Iris pigment epithelial cell (primary cell): ENCODE results near the gene LCORL.
"Not testable (repeated sequence)": the region's sequence is repeated elsewhere in the genome, so short reads cannot be mapped to it uniquely, and the experiment has no call there.

ENCODE experiments used
- DNase-seq: peaks from one replicate; pipeline ENCODE4 v3.0.0-alpha.2; 2011; ENCODE audit warnings: low read depth

The LCORL gene

GRCh38 chr4:18021720-18022571, at the start of gene LCORL:
Gene LCORL (minus strand): TSS chr4:18021755. CDS start chr4:18021751, 4 bp downstream.
- DNase-seq = peak; percentile 98

GRCh38 chr4:18069810-18070209, 48.3 kb upstream of the LCORL start:
- no peak for DNase-seq

GRCh38 chr4:18067031-18067430, 45.5 kb upstream of the LCORL start:
- DNase-seq = no peak

- DNase-seq = no peak
Observed at GRCh38 chr4:18063079-18063478, 41.5 kb upstream of the LCORL start.

DNA sequence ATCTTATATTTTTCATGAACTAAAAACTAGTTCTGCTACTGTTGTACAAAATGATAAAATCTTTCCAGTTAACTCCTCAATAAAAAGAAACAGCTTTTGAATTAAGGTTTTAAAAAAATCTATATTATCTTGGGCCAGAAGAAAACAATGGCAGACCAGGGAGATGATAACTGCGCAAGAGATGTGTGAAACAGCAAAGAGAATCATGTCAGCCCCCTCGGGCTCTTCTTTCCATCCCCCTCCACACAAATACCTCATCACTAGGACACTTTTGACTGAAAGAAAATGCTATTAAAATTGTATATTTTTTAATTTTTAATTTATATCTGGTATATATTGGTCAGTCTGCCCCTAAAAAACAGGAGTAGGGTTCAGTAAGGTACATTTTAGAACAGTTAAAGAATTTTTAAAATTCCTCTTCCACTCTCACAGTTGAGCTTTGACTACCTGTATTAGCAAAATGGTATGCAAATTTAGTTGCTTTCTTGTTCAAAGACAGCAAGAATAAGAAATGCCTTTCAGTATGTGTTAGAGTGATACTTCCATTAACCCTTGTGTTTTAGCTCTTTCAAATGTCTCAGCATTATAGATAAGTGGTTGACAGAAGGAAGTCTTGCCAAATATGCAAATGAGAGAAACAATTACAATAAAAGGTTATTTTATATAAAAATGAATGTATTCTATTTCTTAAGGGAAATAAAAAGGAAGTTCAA, 36.4 kb upstream of the LCORL start:
- no peak for DNase-seq

- DNase-seq = no peak
Observed at GRCh38 chr4:18056030-18056429, 34.5 kb upstream of the LCORL start.

DNA sequence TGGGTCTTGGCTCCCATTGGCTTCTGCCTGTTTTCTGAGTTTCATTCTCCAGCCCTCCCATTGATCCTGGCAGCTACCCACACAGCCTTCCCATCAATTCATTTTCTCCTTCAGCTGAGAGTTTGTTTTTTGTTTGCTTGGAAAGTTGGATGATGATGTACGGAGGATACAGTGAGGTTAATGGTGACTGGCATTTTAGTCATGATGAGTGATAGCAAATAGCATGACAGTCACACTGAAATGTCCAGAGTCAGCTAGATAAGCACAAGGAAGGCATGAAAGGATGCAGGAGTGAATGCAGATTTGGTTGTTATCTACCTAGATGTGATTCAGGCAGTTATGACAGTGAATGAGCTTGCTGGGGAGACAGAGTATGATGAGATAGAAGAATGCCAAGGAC, 30.6 kb upstream of the LCORL start:
- DNase-seq = no peak

- DNase-seq = no peak
Observed at GRCh38 chr4:18051281-18051680, 29.7 kb upstream of the LCORL start.

DNA sequence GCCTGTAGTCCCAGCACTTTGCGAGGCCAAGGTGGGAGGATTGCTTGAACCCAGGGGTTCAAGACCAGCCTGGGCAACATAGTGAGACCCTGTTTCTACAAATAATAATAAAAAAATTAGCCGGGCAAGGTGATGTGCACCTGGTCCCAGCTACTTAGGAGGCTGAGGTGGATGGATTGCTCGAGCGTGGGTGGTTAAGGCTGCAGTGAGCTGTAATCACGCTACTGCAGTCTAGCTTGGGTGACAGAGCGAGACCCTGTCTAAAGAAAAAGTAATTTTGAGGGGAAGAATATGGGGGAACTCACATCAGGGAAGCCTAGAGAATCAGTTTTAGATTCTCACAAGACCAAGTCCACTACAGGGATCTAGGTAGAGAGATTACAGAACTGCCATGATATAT, 28.9 kb upstream of the LCORL start:
- no peak for DNase-seq

GRCh38 chr4:18049446-18049845, 27.9 kb upstream of the LCORL start:
- no peak for DNase-seq

DNA sequence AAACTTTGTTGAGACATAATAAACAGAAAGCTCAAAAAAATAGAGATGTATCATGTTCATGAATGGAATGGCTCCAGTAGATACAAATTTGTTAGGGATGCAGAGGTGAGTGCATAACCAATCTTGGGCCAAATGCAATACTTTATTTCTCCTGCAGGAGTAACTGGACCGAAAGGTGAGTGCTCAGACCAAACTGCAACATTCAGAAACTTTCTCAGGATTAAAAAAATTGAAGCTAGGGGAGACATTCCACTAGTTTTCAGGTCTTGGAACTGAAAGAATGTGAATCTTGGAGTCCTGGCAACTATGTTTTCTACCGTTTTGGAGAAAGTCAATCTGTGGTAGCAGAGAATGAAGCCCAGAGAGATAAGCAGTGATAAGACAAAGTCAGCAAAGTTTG, 21.2 kb upstream of the LCORL start:
- DNase-seq = no peak

DNA sequence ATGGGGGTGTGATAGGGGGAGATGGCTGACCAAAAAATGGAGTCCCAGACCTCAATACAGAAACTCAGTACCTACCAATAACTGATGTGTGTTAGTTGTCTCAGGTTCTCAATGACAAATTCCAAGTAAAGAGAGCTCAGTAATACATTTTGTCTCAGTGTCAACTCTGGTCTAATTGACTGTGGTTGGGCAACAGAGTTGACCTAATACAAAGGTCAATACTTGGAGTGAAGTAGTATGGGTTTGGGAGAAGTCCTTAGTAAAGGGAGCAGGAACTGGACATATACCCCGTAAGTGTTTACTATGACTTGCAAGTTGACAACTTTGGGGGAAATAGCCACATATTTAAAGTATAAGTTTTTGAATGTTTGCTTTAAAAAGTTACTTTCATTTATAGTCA, 20.5 kb upstream of the LCORL start:
- DNase-seq = no peak

DNA sequence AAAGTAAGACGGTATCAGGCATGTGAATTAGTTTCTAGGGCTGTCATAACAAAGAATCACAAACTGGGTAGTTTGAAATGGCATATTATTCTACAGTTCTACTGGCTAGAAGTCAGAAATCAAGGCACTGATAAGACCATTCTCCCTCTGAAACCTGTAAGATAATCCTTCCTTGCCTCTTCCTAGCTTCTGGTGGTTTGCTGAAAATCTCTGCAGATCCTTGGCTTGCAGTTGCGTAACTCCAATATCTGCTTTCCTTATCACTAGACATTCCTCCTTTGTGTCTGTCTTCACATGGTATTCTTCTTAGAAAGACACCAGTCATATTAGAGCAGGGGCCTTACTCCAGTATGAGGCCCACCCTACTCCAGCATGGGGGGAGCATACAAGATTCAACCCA, 19.6 kb upstream of the LCORL start:
- peak; percentile 10 for DNase-seq

DNA sequence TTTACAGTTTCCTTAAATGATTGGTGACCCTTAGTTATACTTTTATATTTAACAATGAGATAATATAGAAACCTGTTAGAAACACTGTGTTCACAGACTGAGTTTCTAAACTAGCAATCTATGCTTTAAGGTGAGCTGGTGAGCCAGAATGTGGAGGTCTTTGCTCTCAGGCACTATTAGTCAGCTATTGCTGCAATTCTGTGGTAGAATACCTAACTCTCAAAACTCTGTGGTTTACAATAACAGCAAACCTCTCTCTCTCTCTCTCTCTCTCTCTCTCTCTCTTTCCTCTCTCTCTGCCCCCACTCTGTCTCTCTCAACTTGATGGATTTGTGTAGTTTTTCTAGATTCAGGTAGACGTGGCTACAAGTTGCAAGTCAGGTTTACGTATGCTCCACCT, 17.6 kb upstream of the LCORL start:
- DNase-seq = peak; percentile 35

DNA sequence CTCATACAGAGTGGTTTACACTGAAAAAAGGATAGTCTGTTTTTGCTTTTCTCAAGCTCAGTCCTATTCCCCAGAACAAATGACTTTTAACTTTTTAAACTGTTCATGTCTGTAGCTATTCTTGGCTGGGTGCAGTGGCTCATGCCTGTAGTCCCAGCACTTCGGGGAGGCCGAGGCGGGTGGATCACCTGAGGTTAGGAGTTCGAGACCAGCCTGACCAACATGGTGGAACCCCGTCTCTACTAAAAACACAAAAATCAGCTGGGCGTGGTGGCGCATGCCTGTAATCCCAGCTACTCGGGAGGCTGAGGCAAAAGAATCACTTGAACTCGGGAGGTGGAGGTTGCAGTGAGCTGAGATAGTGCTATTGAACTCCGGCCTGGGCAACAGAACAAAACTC, 14.8 kb upstream of the LCORL start:
- not testable (repeated sequence) for DNase-seq

GRCh38 chr4:18034099-18034498, 12.5 kb upstream of the LCORL start:
- no peak for DNase-seq

DNA sequence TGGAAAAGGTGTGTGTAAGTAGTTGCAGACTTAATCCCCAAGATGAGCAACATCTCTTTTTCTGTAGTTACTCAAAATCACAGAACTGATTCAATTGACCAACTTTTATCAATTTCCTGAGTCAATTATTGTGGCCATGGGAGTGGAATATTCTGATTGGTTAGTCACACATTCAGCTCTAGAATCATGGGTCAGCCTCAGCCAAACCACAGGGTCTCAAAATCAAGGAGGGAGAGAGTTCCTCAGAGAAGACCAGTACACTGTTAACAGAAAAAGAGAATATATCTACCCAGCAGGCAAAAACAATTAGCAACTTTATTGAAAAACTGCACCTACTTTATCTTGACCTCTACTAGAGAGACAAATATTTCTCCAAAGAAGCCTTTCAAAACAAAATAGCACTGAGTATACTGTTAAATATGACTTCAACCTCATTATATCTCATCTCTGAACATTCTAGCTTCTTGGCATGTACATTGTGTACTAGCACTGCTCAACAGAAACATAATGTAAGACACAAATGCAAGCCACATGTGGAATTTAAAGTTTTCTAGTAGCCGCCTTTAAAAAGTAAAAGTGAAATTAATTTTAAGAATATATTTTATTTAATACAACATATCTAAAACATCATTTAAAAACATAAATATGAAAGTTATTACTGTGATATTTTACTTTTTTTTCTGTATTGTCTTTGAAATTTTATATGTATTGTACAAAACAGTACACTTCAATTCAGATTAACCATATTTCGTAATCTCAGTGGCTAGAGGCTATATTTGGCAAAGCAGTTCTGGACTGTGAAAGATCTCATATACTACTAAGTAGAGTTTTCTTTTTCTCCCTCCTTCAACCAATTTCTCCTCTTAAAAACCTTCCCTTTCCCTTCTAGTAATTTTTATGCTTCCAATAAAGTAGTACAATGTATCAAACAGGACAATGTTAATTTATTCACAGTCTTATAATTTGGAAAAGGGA, 11.8 kb upstream of the LCORL start:
- DNase-seq = peak; percentile 16

GRCh38 chr4:18025288-18025687, 3.7 kb upstream of the LCORL start:
- no peak for DNase-seq

GRCh38 chr4:18022572-18023050, 1.1 kb upstream of the LCORL start:
- DNase-seq = peak; percentile 12

GRCh38 chr4:18021470-18021719, 160 bp downstream of the LCORL start:
- DNase-seq = no peak

DNA sequence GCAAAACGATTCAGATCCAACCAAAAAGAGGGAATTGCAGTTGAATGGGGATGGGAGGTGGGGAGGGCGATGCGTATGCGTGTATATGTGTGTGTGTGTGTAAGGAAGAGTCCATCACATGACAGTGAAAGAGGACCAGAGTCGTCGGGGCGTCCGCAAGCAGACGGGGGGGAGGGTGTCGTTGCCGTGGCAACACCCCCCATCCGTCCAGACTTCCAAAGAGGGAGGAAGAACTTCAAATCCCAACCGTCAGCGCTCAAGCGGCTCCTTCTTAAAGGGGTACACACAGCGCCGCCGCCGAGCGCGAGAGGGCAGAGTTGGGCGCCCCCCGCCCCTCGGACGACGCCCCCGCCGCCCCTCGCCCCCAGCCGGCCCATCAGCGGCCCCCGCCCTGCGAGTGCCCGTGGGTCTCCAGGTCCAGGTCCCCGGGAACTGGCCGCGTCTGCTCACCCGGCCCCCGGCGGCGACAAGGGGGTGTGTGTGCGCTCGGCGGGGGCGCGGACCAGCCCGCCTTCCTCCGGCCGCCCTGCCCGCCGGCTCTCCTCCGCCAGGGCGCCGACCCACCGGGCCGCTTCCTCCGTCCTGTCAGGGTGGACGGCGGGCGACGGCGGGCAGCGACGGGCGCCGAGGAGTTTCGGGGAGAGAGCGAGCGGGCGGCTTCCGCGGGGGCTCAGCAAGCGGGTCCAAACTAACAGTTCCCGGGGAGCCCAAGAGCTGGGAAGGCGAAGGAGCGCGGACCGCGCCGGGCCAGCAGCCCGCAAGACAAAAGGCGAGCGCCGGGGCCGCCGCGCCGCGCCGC, 685 bp downstream of the LCORL start:
- peak; percentile 77 for DNase-seq
